C4-2B (cell line): ENCODE data around the gene TPMT.
A peak's percentile ranks its signal among the peaks of the same experiment; 100 is the strongest.

Source experiments
- H3K27ac ChIP-seq: fragments of 450-650 bp; 2 replicates; pipeline ENCODE4 v1.5.1; 2017
- CTCF ChIP-seq: fragments of 450-650 bp; conservative IDR thresholded peaks from 2 replicates; pipeline ENCODE4 v1.5.1; 2017; ENCODE audit warnings: mild to moderate bottlenecking
- ZFX ChIP-seq: fragments of 450-650 bp; IDR thresholded peaks from 2 replicates; pipeline ENCODE4 v1.6.1; 2017

Gene TPMT

DNA sequence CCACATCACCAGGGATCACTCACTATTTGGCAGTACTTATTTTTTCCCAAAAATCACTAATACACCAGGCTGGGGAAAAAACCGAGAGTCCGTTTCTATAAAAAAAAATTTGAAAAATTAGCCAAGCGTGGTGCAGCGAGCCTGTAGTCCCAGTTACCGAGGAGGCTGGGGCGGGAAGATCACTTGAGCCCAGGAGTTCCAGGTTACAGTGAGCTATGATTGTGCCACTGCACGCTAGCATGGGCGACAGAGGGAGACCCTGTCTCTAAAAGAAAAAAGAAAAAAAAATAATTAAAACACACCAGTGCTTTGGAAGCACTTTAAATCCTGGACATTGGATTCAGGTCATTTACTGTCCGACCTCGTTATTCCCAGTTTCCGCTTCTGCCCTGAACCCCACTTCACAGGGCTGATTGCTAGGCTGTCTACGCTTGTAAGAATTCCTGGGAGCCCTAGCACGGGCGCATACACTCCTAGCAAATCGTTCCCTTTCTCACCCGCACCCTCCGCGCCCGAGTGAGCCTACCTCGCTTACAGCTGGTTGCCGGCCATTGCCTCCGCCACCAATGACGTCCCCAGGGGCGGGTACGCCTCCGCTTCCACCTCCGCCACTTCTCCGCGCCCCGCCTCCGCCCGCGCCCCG is at the start of gene TPMT:
Gene TPMT, minus strand, starts transcription at position 571 of the 643 bp plus-strand sequence. CDS start 5,950 bp downstream, outside the sequence.
- TF ChIP-seq CTCF (no peak), ZFX (no peak)
- peak within 1 kb of the TSS; percentile 86 for H3K27ac ChIP-seq

- TF ChIP-seq CTCF (no peak), ZFX (no peak)
- no peak overlapping the region for H3K27ac ChIP-seq
Measured at GRCh38 chr6:18203786-18204185, 48.9 kb upstream of the TPMT start.

GRCh38 chr6:18192026-18192425 is 37.1 kb upstream of the TPMT start:
- TF ChIP-seq CTCF (no peak), ZFX (no peak)
- no peak overlapping the region for H3K27ac ChIP-seq

DNA sequence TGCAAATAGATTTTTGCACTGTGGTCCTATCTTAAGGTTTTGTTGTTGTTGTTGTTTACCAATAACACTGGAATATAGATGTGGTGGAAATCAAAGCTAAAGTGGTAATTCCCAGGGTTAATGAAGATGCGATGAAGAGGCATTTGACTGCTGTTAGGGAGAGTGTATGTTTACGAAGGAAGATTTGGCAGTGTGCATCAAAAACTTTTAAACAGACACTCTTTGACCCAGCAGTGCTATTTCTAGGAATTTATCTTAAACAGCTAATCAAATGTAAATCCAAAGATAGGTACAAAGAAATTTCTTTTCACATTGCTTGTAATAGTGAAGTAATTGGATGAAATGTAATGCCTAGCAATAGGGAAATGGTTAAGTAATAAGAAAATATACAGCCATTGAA is 34.3 kb upstream of the TPMT start:
- no peak overlapping the region for H3K27ac ChIP-seq
- no peak for TF ChIP-seq CTCF
- no peak for TF ChIP-seq ZFX

DNA sequence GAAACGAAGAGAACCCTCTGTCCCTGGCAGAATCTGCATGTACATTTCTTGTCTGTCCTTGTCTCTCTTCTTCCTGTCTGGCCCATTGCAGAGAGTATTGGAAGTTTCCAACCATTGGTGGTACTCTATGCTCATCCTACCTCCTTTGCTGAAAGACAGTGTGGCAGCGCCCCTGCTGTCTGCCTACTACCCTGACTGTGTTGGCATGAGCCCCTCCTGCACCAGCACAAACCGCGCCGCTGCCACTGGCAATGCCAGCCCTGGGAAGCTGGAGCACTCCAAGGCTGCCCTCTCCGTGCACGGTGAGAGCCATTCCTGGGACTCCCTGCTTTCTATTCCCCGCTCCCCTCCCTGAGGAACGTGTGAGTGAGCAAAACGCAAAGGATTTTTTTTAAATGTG is 32.8 kb upstream of the TPMT start:
- no peak for TF ChIP-seq ZFX
- TF ChIP-seq CTCF, result no peak
- no peak overlapping the region for H3K27ac ChIP-seq

DNA sequence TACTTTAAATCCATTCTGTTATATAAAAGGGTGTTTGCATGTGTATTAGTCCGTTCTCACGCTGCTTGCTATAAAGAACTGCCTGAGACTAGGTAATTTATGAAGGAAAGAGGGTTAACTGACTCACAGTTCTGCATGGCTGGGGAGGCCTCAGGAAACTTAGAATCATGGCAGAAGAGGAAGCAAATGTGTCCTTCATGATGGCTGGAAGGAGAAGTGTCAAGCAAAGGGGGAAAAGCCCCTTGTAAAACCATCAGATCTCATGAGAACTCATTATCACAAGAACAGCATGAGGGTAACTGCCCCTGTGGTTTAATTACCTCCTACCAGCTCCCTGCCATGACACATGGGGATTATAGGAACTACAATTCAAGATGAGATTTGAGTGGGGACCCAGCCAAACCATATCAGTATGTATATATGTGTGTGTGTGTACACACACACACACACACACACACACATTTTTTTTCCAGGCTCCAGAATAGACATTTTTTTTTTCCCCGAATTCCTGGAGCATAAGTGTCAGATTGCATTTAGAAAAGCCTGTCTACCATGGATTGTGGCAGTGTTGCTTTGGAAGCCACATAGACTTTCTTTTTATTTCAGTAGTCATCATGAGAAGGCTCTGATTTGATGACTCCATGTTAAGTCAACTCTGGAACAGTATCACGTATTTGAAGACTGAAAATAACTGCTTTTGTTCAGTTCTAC is 31.8 kb upstream of the TPMT start:
- H3K27ac ChIP-seq, result peak overlapping the region; percentile 64; the same call in 1 of the 2 replicates
- TF ChIP-seq CTCF (no peak), ZFX (no peak)

DNA sequence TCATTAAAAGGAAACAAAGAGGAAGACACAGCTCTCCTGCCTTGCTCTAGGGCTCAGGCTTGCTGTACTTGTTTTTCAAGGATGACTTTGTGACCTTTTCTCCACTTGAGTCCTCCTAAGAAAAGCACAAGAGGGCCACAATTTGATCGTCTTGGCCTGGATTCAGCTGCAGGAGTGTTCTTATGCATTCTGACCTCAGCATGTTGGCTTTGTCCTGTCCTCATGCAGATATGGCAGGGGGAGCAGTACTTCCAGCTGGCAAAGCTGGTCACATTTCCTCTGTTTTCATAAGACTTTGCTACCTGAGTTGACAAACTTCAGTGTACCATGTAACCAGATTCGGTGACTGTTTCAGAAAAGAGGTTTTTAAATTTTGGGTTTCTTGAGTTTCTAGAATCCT is 31.2 kb upstream of the TPMT start:
- TF ChIP-seq CTCF (no peak), ZFX (no peak)
- peak overlapping the region; percentile 64; the same call in 1 of the 2 replicates for H3K27ac ChIP-seq
